HepG2 (cell line): ENCODE results near the gene COL18A1.

Source experiments
- ARNT ChIP-seq: fragments of 450-650 bp; IDR thresholded peaks from 2 replicates; pipeline ENCODE4 v1.6.1; 2017
- GZF1 ChIP-seq: sonication (generic); formaldehyde crosslinking; IDR thresholded peaks from 2 replicates; pipeline ENCODE4 v1.5.1; 2020; ENCODE audit warnings: mild to moderate bottlenecking, missing genetic modification reagents
- SMAD9 ChIP-seq: sonication (generic); formaldehyde crosslinking; IDR thresholded peaks from 2 replicates; pipeline ENCODE4 v1.5.1; 2020; ENCODE audit warnings: mild to moderate bottlenecking, missing genetic modification reagents
- SP2 ChIP-seq: sonication (generic); formaldehyde crosslinking; IDR thresholded peaks from 2 replicates; pipeline ENCODE4 v1.5.1; 2020; ENCODE audit warnings: mild to moderate bottlenecking, missing genetic modification reagents
- TARDBP ChIP-seq: sonication (generic); formaldehyde crosslinking; IDR thresholded peaks from 2 replicates; pipeline ENCODE4 v1.8.0; 2022; ENCODE audit warnings: mild to moderate bottlenecking, missing genetic modification reagents
- TCF12 ChIP-seq, 2 experiments: fragments of 450-650 bp in 1 of 2; sonication (generic) in 1 of 2; formaldehyde crosslinking in 1 of 2; IDR thresholded peaks; 2 replicates each; pipeline versions ENCODE4 v1.6.1 to v1.8.0; 2017 to 2022; ENCODE audit warnings: antibody characterized with exemption in 1 of 2, mild to moderate bottlenecking in 1 of 2, missing genetic modification reagents in 1 of 2, moderate library complexity in 1 of 2
- THYN1 ChIP-seq: sonication (generic); formaldehyde crosslinking; IDR thresholded peaks from 2 replicates; pipeline ENCODE4 v1.8.1; 2023; ENCODE audit warnings: low read depth, mild to moderate bottlenecking, moderate library complexity, missing genetic modification reagents, borderline replicate concordance
- ZBTB33 ChIP-seq: sonication (generic); formaldehyde crosslinking; IDR thresholded peaks from 2 replicates; pipeline ENCODE4 v1.4.0; 2020; ENCODE audit warnings: missing genetic modification reagents
- ZNF20 ChIP-seq: sonication (generic); formaldehyde crosslinking; IDR thresholded peaks from 2 replicates; pipeline ENCODE4 v1.4.0; 2020; ENCODE audit warnings: mild to moderate bottlenecking, moderate library complexity, missing genetic modification reagents
- ZNF781 ChIP-seq: sonication (generic); formaldehyde crosslinking; IDR thresholded peaks from 2 replicates; pipeline ENCODE4 v1.5.1; 2020; ENCODE audit warnings: borderline replicate concordance, mild to moderate bottlenecking, missing genetic modification reagents; ENCODE audit errors: not compliant biosample characterization
- TF ChIP-seq, protein P1 (sequence below), 2 experiments: sonication (generic) in 1 of 2; formaldehyde crosslinking in 1 of 2; IDR thresholded peaks; 2 replicates each; pipeline versions ENCODE4 v1.4.0 to v1.6.1; 2018 to 2020; ENCODE audit warnings: missing genetic modification reagents in 2 of 2, borderline replicate concordance in 1 of 2, low read depth in 1 of 2, mild to moderate bottlenecking in 1 of 2, missing biosample characterization in 1 of 2
- TF ChIP-seq, protein P2 (sequence below): sonication (generic); formaldehyde crosslinking; IDR thresholded peaks from 2 replicates; pipeline ENCODE4 v1.5.0; 2020; ENCODE audit warnings: mild to moderate bottlenecking, missing genetic modification reagents

DNA sequence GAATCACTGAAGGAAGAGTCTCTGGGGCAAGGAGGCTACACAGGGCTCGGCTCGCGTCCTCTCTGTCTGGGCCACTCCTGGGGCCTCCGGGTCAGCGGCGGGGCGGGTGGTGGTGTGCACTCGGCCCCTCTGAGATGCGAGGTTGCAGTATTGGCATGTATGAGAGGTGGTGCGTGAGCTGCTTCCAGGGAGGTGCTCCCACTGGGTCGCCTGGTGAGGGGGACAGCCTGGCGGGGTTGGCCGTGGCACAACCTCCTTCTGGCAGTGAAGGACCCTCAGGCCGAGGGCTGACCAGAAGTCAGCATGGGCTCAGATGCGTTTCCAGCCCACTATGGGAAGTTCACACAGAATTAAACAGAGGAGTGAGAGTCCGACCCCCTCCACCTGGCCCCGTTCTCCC lies 38.5 kb upstream of the COL18A1 start:
- TF ChIP-seq SMAD9 (CRISPR knock-in tag) (no peak), ZNF20 (CRISPR knock-in tag) (no peak), THYN1 (CRISPR knock-in tag) (no peak), GZF1 (CRISPR knock-in tag) (no peak), ARNT (no peak), ZNF781 (CRISPR knock-in tag) (no peak), TARDBP (CRISPR knock-in tag) (no peak), TCF12 (IDR thresholded peaks at IDR 0.05) (no peak), TCF12 (CRISPR knock-in tag; IDR thresholded peaks at IDR 0.05) (no peak), ZBTB33 (no peak), SP2 (CRISPR knock-in tag) (no peak)
- TF ChIP-seq, protein P1, sequence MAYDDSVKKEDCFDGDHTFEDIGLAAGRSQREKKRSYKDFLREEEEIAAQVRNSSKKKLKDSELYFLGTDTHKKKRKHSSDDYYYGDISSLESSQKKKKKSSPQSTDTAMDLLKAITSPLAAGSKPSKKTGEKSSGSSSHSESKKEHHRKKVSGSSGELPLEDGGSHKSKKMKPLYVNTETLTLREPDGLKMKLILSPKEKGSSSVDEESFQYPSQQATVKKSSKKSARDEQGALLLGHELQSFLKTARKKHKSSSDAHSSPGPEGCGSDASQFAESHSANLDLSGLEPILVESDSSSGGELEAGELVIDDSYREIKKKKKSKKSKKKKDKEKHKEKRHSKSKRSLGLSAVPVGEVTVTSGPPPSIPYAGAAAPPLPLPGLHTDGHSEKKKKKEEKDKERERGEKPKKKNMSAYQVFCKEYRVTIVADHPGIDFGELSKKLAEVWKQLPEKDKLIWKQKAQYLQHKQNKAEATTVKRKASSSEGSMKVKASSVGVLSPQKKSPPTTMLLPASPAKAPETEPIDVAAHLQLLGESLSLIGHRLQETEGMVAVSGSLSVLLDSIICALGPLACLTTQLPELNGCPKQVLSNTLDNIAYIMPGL (CRISPR knock-in tag; IDR thresholded peaks at IDR 0.05; ENCODE audit: borderline replicate concordance in 1 of 2, low read depth in 1 of 2) = no peak
- TF ChIP-seq, protein P2, sequence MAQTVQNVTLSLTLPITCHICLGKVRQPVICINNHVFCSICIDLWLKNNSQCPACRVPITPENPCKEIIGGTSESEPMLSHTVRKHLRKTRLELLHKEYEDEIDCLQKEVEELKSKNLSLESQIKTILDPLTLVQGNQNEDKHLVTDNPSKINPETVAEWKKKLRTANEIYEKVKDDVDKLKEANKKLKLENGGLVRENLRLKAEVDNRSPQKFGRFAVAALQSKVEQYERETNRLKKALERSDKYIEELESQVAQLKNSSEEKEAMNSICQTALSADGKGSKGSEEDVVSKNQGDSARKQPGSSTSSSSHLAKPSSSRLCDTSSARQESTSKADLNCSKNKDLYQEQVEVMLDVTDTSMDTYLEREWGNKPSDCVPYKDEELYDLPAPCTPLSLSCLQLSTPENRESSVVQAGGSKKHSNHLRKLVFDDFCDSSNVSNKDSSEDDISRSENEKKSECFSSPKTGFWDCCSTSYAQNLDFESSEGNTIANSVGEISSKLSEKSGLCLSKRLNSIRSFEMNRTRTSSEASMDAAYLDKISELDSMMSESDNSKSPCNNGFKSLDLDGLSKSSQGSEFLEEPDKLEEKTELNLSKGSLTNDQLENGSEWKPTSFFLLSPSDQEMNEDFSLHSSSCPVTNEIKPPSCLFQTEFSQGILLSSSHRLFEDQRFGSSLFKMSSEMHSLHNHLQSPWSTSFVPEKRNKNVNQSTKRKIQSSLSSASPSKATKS (CRISPR knock-in tag) = no peak
